Smooth muscle cell (in vitro differentiated cells): ENCODE measurements around the gene FER1L5. TPM values are rescaled to one million over a fixed set of nuclear protein-coding genes. Genes with fewer than 3 reads are reported as not detected.

ENCODE experiments used
- DNase-seq: peaks from one replicate; lab custom pipeline; 2025; ENCODE audit not compliant: unreplicated experiment; lab: John Stamatoyannopoulos, UW
- H2AFZ ChIP-seq: fragments of 200-600 bp; sonication (generic); 2 replicates; pipeline ENCODE4 v1.6.0; 2016; ENCODE audit warnings: antibody characterized with exemption, low read depth, mild to moderate bottlenecking
- H3F3A ChIP-seq: fragments of 200-600 bp; sonication (generic); 2 replicates; pipeline ENCODE4 v1.6.0; 2017; ENCODE audit warnings: antibody characterized with exemption, low read depth
- H3K27ac ChIP-seq: fragments of 200-600 bp; sonication (generic); 2 replicates; pipeline ENCODE4 v1.5.1; 2016; ENCODE audit warnings: low read depth, mild to moderate bottlenecking
- H3K27me3 ChIP-seq: fragments of 200-600 bp; sonication (generic); 2 replicates; pipeline ENCODE4 v1.6.1; 2016; ENCODE audit warnings: low read depth, mild to moderate bottlenecking
- H3K36me3 ChIP-seq: fragments of 200-600 bp; sonication (generic); 2 replicates; pipeline ENCODE4 v1.5.1; 2016; ENCODE audit warnings: low read depth
- H3K4me1 ChIP-seq: fragments of 200-600 bp; sonication (generic); 2 replicates; pipeline ENCODE4 v1.5.1; 2016; ENCODE audit warnings: low read depth
- H3K4me2 ChIP-seq: fragments of 200-600 bp; sonication (generic); 2 replicates; pipeline ENCODE4 v1.6.0; 2016; ENCODE audit warnings: mild to moderate bottlenecking
- H3K4me3 ChIP-seq: fragments of 200-600 bp; sonication (generic); 2 replicates; pipeline ENCODE4 v1.5.1; 2016; ENCODE audit warnings: mild to moderate bottlenecking
- H3K79me2 ChIP-seq: fragments of 200-600 bp; sonication (generic); 2 replicates; pipeline ENCODE4 v1.6.0; 2016; ENCODE audit warnings: low read depth, mild to moderate bottlenecking
- H3K9ac ChIP-seq: fragments of 200-600 bp; sonication (generic); 2 replicates; pipeline ENCODE4 v1.6.0; 2016; ENCODE audit warnings: low read depth
- H3K9me3 ChIP-seq: fragments of 200-600 bp; sonication (generic); replicated peaks from 2 replicates; pipeline ENCODE4 v1.5.1; 2016; ENCODE audit warnings: low read depth
- H4K20me1 ChIP-seq: fragments of 200-600 bp; sonication (generic); 2 replicates; pipeline ENCODE4 v1.6.0; 2016; ENCODE audit warnings: low read depth
- CTCF ChIP-seq: fragments of 200-600 bp; sonication (generic); IDR thresholded peaks from 2 replicates; pipeline ENCODE4 v1.5.1; 2017; ENCODE audit warnings: borderline replicate concordance, mild to moderate bottlenecking, antibody characterized with exemption; ENCODE audit not compliant: insufficient read depth, poor library complexity, severe bottlenecking
- WGBS: methylation state at CpG from one replicate; pipeline ENCODE4 v1.1.7; 2016; ENCODE audit warnings: low lambda C conversion rate; 5-methylcytosine and 5-hydroxymethylcytosine counted together
- polyA plus RNA-seq: library from polyadenylated mRNA; unstranded; fragments of >200 nt; fragmentation: Nextera tagmentation; extraction: Ambion mirVana; gene quantifications from 2 replicates; pipeline ENCODE4 v1.2.1, GENCODE V29; 2016
- total RNA-seq: library from RNA; depleted of rRNA; stranded (reverse); fragments of >200 nt; gene quantifications from 2 replicates; pipeline ENCODE4 v1.2.3, GENCODE V29; 2014

Gene FER1L5
- total and polyA plus RNA-seq, 2 experiments from 2014 or later: not detected

GRCh38 chr2:96618596-96619283 lies 23.8 kb upstream of the FER1L5 start:
- Histone ChIP-seq H3K4me3 (no peak overlapping the region), H3K79me2 (peaks cover 6% of the 10 kb centered on the region), H2AFZ (no peak overlapping the region), H3K4me2 (peak overlapping the region; percentile 1), H3K9me3 (no peaks in the 10 kb centered on the region), H3K4me1 (no peaks in the 10 kb centered on the region), H3K27ac (peak overlapping the region; percentile 71), H4K20me1 (peaks cover 9% of the 10 kb centered on the region), H3K36me3 (peaks cover 4% of the 10 kb centered on the region), H3K9ac (no peak overlapping the region), H3K27me3 (no peaks in the 10 kb centered on the region), H3F3A (no peaks in the 10 kb centered on the region)
- WGBS: 73% methylated on average over 8 of the region's 8 CpGs
- DNase-seq: no peak
- no peak for TF ChIP-seq CTCF

- Histone ChIP-seq H3K9me3 (no peaks in the 10 kb centered on the region), H3K27me3 (no peaks in the 10 kb centered on the region), H3K27ac (no peak overlapping the region), H3F3A (no peaks in the 10 kb centered on the region), H2AFZ (no peak overlapping the region), H3K9ac (no peak overlapping the region), H3K4me2 (no peak overlapping the region), H3K36me3 (no peaks in the 10 kb centered on the region), H3K4me3 (no peak overlapping the region), H4K20me1 (peaks cover 8% of the 10 kb centered on the region), H3K4me1 (no peaks in the 10 kb centered on the region), H3K79me2 (peaks cover 16% of the 10 kb centered on the region)
- TF ChIP-seq CTCF: no peak
- no peak for DNase-seq
- WGBS: 94% methylated on average over 3 of the region's 3 CpGs
Measured at GRCh38 chr2:96622544-96622943, 20.0 kb upstream of the FER1L5 start.

- no peak overlapping the region for H3K27ac ChIP-seq
- H3K36me3 ChIP-seq: no peaks in the 10 kb centered on the region
Measured at GRCh38 chr2:96623116-96623515, 19.4 kb upstream of the FER1L5 start.

More at GRCh38 chr2:96623116-96623515, 19.4 kb upstream of the FER1L5 start:
- no peak for DNase-seq
- WGBS: over 99% methylated on average over 3 of the region's 3 CpGs
- no peak for TF ChIP-seq CTCF
- Histone ChIP-seq H2AFZ (no peak overlapping the region), H3K27me3 (no peaks in the 10 kb centered on the region), H3K4me2 (no peak overlapping the region), H3K79me2 (peaks cover 16% of the 10 kb centered on the region), H4K20me1 (peaks cover 10% of the 10 kb centered on the region), H3K4me3 (no peak overlapping the region), H3K9ac (no peak overlapping the region), H3K9me3 (no peaks in the 10 kb centered on the region), H3F3A (no peaks in the 10 kb centered on the region), H3K4me1 (no peaks in the 10 kb centered on the region)
